ENCODE data around the gene DUSP7. TPM values are rescaled to one million over a fixed set of nuclear protein-coding genes. Genes with fewer than 3 reads are reported as not detected.

Gene DUSP7
- total and polyA plus RNA-seq, 9 of the 15 experiments (the other 6 are each of a cell fraction or from before 2014, with no cell fraction given) = 0.45 to 15.8 (median 8.2) TPM

DNA sequence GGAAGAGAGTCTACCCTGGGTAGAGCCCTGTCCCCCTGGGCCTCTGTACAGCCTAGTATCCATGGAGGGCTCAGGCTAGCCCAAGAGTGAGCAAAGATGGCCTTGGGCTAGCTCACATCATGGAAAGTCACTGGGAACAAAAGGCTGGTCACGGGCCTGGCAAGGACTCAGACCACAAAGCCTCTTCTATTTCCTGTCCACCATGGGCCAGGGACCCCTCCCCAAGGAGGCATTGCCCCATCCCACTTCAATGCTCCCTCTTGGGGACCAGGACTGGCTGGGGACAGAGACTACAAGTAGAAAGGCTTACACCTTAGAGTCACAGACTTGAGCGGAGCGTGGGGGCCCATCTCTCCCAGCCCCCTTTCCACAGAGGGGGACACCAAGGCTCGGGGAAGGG, 16.9 kb downstream of the DUSP7 start:
- Histone ChIP-seq H3K9me1 (ENCODE audit: control insufficient read depth, insufficient read depth, low read length) (no peaks in the 10 kb centered on the region), H3K36me3 (ENCODE audit: control insufficient read depth, insufficient read depth, low read length) (no peaks in the 10 kb centered on the region), H3K4me1 (replicated peaks in 1 of 2; ENCODE audit: control insufficient read depth in 2 of 2, insufficient read depth in 2 of 2, low read length in 2 of 2) (peaks cover 3 to 17% of the 10 kb centered on the region in 2 experiments; a peak in 4 of 5 replicates), H4K20me1 (replicated peaks; ENCODE audit: control insufficient read depth, insufficient read depth, low read length) (no peaks in the 10 kb centered on the region), H3K79me2 (ENCODE audit: control insufficient read depth, insufficient read depth, low read length) (no peaks in the 10 kb centered on the region), H3K9ac (ENCODE audit: insufficient read depth in 1 of 2, low read depth in 2 of 2, low read length in 2 of 2) (no peak overlapping the region), H3K9me3 (replicated peaks; ENCODE audit: control insufficient read depth, insufficient read depth, low read depth, low read length) (no peaks in the 10 kb centered on the region), H3K27me3 (ENCODE audit: control insufficient read depth in 2 of 2, insufficient read depth in 2 of 2, low read length in 2 of 2) (peaks cover 0 to 22% of the 10 kb centered on the region in 2 experiments; a peak in 2 of 5 replicates), H3K4me3 (no peak overlapping the region), H2AFZ (ENCODE audit: low read depth, low read length) (no peak overlapping the region), H3K27ac (ENCODE audit: extremely low read depth, low read depth, low read length) (no peak overlapping the region), H3K4me2 (ENCODE audit: insufficient read depth, low read length) (no peak overlapping the region)
- intact Hi-C loops (cut with micrococcal nuclease) = no loop called here
- FAIRE-seq (no peak), DNase-seq (ENCODE audit: extremely low read depth in 1 of 4, low spot score in 3 of 4) (no peak), ATAC-seq (no peak)
- ChIA-PET CTCF (ENCODE audit: low intra/inter-chr PET ratio) (no interaction called here), POLR2A (no interaction called here)
- WGBS (ENCODE audit: insufficient coverage, low coverage, missing lambda C conversion rate) = 0% methylated on average over 3 of the region's 4 CpGs
- TF ChIP-seq ZKSCAN3 (CRISPR knock-in tag; IDR thresholded peaks at IDR 0.05) (peak; percentile 65), MTA3 (IDR thresholded peaks at IDR 0.05; ENCODE audit: borderline replicate concordance) (no peak)
- no TSS peak for BruUV-seq (replicated peaks)
- in situ Hi-C loops (cut with MboI) = no loop called here

DNA sequence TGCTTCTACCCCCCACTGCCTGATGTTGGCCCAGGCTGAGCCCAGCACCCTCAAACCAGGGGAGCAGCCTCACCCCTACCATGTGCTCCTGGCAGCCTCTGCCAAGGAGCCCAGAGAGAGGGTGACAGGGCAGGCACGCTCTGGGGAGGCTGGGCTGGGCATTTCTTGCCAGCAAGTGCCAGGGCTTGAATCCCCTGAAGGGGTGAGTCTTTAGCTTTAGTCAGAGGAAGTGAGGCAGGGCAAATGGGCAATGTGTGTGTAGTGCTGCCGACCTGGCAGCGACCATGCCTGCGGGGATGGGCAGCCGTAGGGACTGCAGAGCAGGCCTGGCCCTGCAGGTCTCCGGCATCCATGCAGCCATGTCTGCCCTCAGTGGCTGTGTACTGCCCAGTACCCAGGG, 18.1 kb downstream of the DUSP7 start:
- FAIRE-seq (no peak), ATAC-seq (no peak)

More for the DNA sequence above, 18.1 kb downstream of the DUSP7 start:
- in situ Hi-C loops (cut with MboI) = no loop called here
- Histone ChIP-seq H3K79me2 (ENCODE audit: control insufficient read depth, insufficient read depth, low read length) (no peaks in the 10 kb centered on the region), H3K4me2 (ENCODE audit: insufficient read depth, low read length) (no peak overlapping the region), H2AFZ (ENCODE audit: low read depth, low read length) (no peak overlapping the region), H3K4me3 (no peak overlapping the region), H3K27me3 (ENCODE audit: control insufficient read depth in 2 of 2, insufficient read depth in 2 of 2, low read length in 2 of 2) (peaks cover 0 to 22% of the 10 kb centered on the region in 2 experiments; a peak in 2 of 5 replicates), H3K9me1 (ENCODE audit: control insufficient read depth, insufficient read depth, low read length) (no peaks in the 10 kb centered on the region), H3K9me3 (replicated peaks; ENCODE audit: control insufficient read depth, insufficient read depth, low read depth, low read length) (no peaks in the 10 kb centered on the region), H3K27ac (ENCODE audit: extremely low read depth, low read depth, low read length) (no peak overlapping the region), H3K36me3 (ENCODE audit: control insufficient read depth, insufficient read depth, low read length) (no peaks in the 10 kb centered on the region), H3K4me1 (replicated peaks in 1 of 2; ENCODE audit: control insufficient read depth in 2 of 2, insufficient read depth in 2 of 2, low read length in 2 of 2) (peaks cover 0 to 9% of the 10 kb centered on the region in 2 experiments; a peak in 2 of 5 replicates), H4K20me1 (replicated peaks; ENCODE audit: control insufficient read depth, insufficient read depth, low read length) (no peaks in the 10 kb centered on the region; the same call in 1 of the 2 replicates), H3K9ac (ENCODE audit: insufficient read depth in 1 of 2, low read depth in 2 of 2, low read length in 2 of 2) (no peak overlapping the region; a peak in 1 of 4 replicates)
- CTCF ChIA-PET (ENCODE audit: low intra/inter-chr PET ratio) = interaction anchor here (0.5 kb wide), 1 partner anchor 955 kb away, joined by 3 read pairs; no protein-coding TSS in a partner anchor
- no TSS peak for BruUV-seq (replicated peaks)
- DNase-seq (ENCODE audit: extremely low read depth in 1 of 4, low spot score in 3 of 4) = no peak
- WGBS (ENCODE audit: insufficient coverage, low coverage, missing lambda C conversion rate) = 50% methylated on average over 5 of the region's 6 CpGs
- intact Hi-C loops (cut with micrococcal nuclease) = no loop called here
- POLR2A ChIA-PET = interaction anchor here (0.6 to 0.7 kb wide), 2 partner anchors 10 to 353 kb away, joined by 3 to 5 read pairs; no protein-coding TSS in a partner anchor
- no peak for TF ChIP-seq ADNP (tag; IDR thresholded peaks at IDR 0.05)
- TF ChIP-seq RBM25 (IDR thresholded peaks at IDR 0.05; ENCODE audit: low read depth, low read length, severe bottlenecking) = no peak
- no peak for TF ChIP-seq SOX6 (IDR thresholded peaks at IDR 0.05)
- no peak for TF ChIP-seq TCF7L2 (IDR thresholded peaks at IDR 0.05; ENCODE audit: low read depth, low read length)
- TF ChIP-seq TCFL5 (CRISPR knock-in tag; conservative IDR thresholded peaks at IDR 0.05) = no peak
